OCI-LY1 (cell line): ENCODE data around the gene CCDC86.

ENCODE experiments used
- H2AFZ ChIP-seq: fragments of 200-600 bp; sonication (generic), shearing (Covaris generic); 2 replicates; pipeline ENCODE4 v1.6.0; 2014; ENCODE audit warnings: antibody characterized with exemption, mild to moderate bottlenecking, low read length
- H3F3A ChIP-seq: fragments of 200-600 bp; sonication (generic), shearing (Covaris generic); 2 replicates; pipeline ENCODE4 v1.6.0; 2014; ENCODE audit warnings: mild to moderate bottlenecking, antibody characterized with exemption, low read length, moderate library complexity; ENCODE audit not compliant: insufficient read depth
- H3K27ac ChIP-seq: fragments of 200-600 bp; sonication (generic); 2 replicates; pipeline ENCODE4 v1.5.1; 2014; ENCODE audit warnings: low read length, mixed run types, mild to moderate bottlenecking, low read depth; ENCODE audit not compliant: poor library complexity, severe bottlenecking
- H3K27me3 ChIP-seq: fragments of 200-600 bp; sonication (generic); 2 replicates; pipeline ENCODE4 v1.6.0; 2014; ENCODE audit warnings: antibody characterized with exemption, mild to moderate bottlenecking, low read length, moderate library complexity; ENCODE audit not compliant: insufficient read depth
- H3K36me3 ChIP-seq: fragments of 200-600 bp; sonication (generic); 2 replicates; pipeline ENCODE4 v1.6.1; 2014; ENCODE audit warnings: mild to moderate bottlenecking, antibody characterized with exemption, low read length, moderate library complexity, mixed read lengths; ENCODE audit not compliant: insufficient read depth
- H3K4me1 ChIP-seq: fragments of 200-600 bp; sonication (generic); 2 replicates; pipeline ENCODE4 v1.5.1; 2014; ENCODE audit warnings: mild to moderate bottlenecking, low read length, moderate library complexity; ENCODE audit not compliant: insufficient read depth, severe bottlenecking
- H3K4me2 ChIP-seq: fragments of 200-600 bp; sonication (generic), shearing (Covaris generic); 2 replicates; pipeline ENCODE4 v1.6.1; 2014; ENCODE audit warnings: low read length
- H3K4me3 ChIP-seq: fragments of 200-600 bp; sonication (generic); 2 replicates; pipeline ENCODE4 v1.5.1; 2014; ENCODE audit warnings: low read length, low read depth, mild to moderate bottlenecking, mixed read lengths; ENCODE audit not compliant: poor library complexity, severe bottlenecking
- H3K79me2 ChIP-seq: fragments of 200-600 bp; shearing (Covaris generic); 2 replicates; pipeline ENCODE4 v1.6.1; 2016; ENCODE audit warnings: mixed run types, low read length, mixed read lengths; ENCODE audit not compliant: insufficient read depth
- H3K9ac ChIP-seq: fragments of 200-600 bp; sonication (generic), shearing (Covaris generic); 2 replicates; pipeline ENCODE4 v1.6.1; 2014; ENCODE audit warnings: mild to moderate bottlenecking, low read length, mixed read lengths
- H3K9me2 ChIP-seq: fragments of 200-600 bp; sonication (generic), shearing (Covaris generic); 2 replicates; pipeline ENCODE4 v1.6.1; 2014; ENCODE audit warnings: low read depth, mild to moderate bottlenecking, low read length, mixed read lengths
- H3K9me3 ChIP-seq: fragments of 200-600 bp; shearing (Covaris generic); 2 replicates; pipeline ENCODE4 v1.6.1; 2014; ENCODE audit warnings: low read length, mixed read lengths
- H4K20me1 ChIP-seq: fragments of 200-600 bp; sonication (generic), shearing (Covaris generic); 2 replicates; pipeline ENCODE4 v1.6.0; 2016; ENCODE audit warnings: mild to moderate bottlenecking, low read length; ENCODE audit not compliant: insufficient read depth
- CTCF ChIP-seq: fragments of 200-600 bp; sonication (generic), shearing (Covaris generic); IDR thresholded peaks from 2 replicates; pipeline ENCODE4 v1.5.1; 2017; ENCODE audit warnings: mild to moderate bottlenecking, antibody characterized with exemption, low read length, moderate library complexity, mixed read lengths
- EZH2 ChIP-seq: fragments of 200-600 bp; sonication (generic), shearing (Covaris generic); IDR thresholded peaks from 2 replicates; pipeline ENCODE4 v1.8.0; 2017; ENCODE audit warnings: borderline replicate concordance, mixed run types, mild to moderate bottlenecking, antibody characterized with exemption, low read length, moderate library complexity, mixed read lengths

The CCDC86 gene

GRCh38 chr11:60871378-60872061 lies 29.6 kb downstream of the CCDC86 start:
- Histone ChIP-seq H3K4me3 (no peak overlapping the region), H3K79me2 (no peaks in the 10 kb centered on the region), H3K27me3 (no peaks in the 10 kb centered on the region), H2AFZ (no peak overlapping the region), H3K9ac (no peak overlapping the region), H4K20me1 (no peaks in the 10 kb centered on the region), H3F3A (no peaks in the 10 kb centered on the region), H3K9me2 (no peaks in the 10 kb centered on the region), H3K27ac (no peak overlapping the region), H3K4me1 (no peaks in the 10 kb centered on the region), H3K9me3 (no peaks in the 10 kb centered on the region), H3K36me3 (no peaks in the 10 kb centered on the region), H3K4me2 (no peak overlapping the region)
- TF ChIP-seq CTCF (no peak), EZH2 (no peak)

GRCh38 chr11:60872124-60872960 lies 30.4 kb downstream of the CCDC86 start:
- H3K9me3 ChIP-seq, result no peaks in the 10 kb centered on the region
- H3K27ac ChIP-seq, result no peak overlapping the region
- H3K4me3 ChIP-seq, result no peak overlapping the region
- H3F3A ChIP-seq, result no peaks in the 10 kb centered on the region
- TF ChIP-seq EZH2, result no peak
- no peak for TF ChIP-seq CTCF
- H3K79me2 ChIP-seq, result no peaks in the 10 kb centered on the region
- no peaks in the 10 kb centered on the region for H3K9me2 ChIP-seq
- H2AFZ ChIP-seq, result no peak overlapping the region
- H3K9ac ChIP-seq, result no peak overlapping the region
- no peaks in the 10 kb centered on the region for H3K36me3 ChIP-seq
- no peaks in the 10 kb centered on the region for H4K20me1 ChIP-seq
- no peak overlapping the region for H3K4me2 ChIP-seq
- H3K27me3 ChIP-seq, result no peaks in the 10 kb centered on the region
- no peaks in the 10 kb centered on the region for H3K4me1 ChIP-seq

GRCh38 chr11:60872961-60873524 lies 31.1 kb downstream of the CCDC86 start:
- Histone ChIP-seq H3K4me3 (no peak overlapping the region), H3F3A (no peaks in the 10 kb centered on the region), H3K4me2 (no peak overlapping the region), H3K27ac (no peak overlapping the region), H3K9ac (no peak overlapping the region), H2AFZ (no peak overlapping the region), H3K9me2 (no peaks in the 10 kb centered on the region), H3K79me2 (no peaks in the 10 kb centered on the region), H4K20me1 (no peaks in the 10 kb centered on the region), H3K36me3 (no peaks in the 10 kb centered on the region), H3K9me3 (no peaks in the 10 kb centered on the region), H3K27me3 (no peaks in the 10 kb centered on the region), H3K4me1 (no peaks in the 10 kb centered on the region)
- TF ChIP-seq EZH2 (no peak), CTCF (no peak)
